GM12864 (cell line): Measurements from ENCODE around the gene MED29.

Source experiments
- DNase-seq: peaks from one replicate; pipeline ENCODE4 v3.0.0-alpha.2; 2011; ENCODE audit warnings: low read depth
- H3K4me3 ChIP-seq: 2 replicates; pipeline ENCODE4 v1.5.1; 2011; ENCODE audit warnings: mild to moderate bottlenecking, low read depth, low read length, control low read depth
- TF ChIP-seq, protein P1 (sequence below): IDR thresholded peaks from 2 replicates; pipeline ENCODE4 v1.5.1; 2011; ENCODE audit warnings: low read depth, mild to moderate bottlenecking, moderate library complexity, low read length, control low read depth, inconsistent platforms; ENCODE audit errors: missing control alignments

Gene MED29

DNA sequence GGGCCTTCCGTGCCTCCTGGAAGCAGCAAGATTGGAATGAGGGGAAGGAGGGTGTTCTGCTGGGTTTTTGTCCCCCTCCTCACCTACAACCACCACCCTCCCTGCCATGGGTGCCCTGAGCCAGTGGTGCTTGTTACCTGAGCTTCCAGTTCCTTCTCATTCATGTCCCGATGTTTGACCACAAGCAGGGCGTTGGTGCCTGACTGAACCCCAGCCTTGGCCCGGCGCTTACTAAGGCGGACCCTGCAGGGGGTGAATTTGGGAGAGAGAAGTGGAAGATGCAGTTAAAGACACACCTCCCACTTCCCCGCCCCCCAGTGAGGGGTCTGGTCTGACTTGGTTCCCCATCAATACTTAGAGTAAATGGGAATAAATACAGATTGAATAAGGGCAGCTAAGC lies 4.6 kb upstream of the MED29 start:
- no peak for DNase-seq
- TF ChIP-seq, protein P1, sequence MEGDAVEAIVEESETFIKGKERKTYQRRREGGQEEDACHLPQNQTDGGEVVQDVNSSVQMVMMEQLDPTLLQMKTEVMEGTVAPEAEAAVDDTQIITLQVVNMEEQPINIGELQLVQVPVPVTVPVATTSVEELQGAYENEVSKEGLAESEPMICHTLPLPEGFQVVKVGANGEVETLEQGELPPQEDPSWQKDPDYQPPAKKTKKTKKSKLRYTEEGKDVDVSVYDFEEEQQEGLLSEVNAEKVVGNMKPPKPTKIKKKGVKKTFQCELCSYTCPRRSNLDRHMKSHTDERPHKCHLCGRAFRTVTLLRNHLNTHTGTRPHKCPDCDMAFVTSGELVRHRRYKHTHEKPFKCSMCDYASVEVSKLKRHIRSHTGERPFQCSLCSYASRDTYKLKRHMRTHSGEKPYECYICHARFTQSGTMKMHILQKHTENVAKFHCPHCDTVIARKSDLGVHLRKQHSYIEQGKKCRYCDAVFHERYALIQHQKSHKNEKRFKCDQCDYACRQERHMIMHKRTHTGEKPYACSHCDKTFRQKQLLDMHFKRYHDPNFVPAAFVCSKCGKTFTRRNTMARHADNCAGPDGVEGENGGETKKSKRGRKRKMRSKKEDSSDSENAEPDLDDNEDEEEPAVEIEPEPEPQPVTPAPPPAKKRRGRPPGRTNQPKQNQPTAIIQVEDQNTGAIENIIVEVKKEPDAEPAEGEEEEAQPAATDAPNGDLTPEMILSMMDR, result no peak
- no peak overlapping the region for H3K4me3 ChIP-seq

DNA sequence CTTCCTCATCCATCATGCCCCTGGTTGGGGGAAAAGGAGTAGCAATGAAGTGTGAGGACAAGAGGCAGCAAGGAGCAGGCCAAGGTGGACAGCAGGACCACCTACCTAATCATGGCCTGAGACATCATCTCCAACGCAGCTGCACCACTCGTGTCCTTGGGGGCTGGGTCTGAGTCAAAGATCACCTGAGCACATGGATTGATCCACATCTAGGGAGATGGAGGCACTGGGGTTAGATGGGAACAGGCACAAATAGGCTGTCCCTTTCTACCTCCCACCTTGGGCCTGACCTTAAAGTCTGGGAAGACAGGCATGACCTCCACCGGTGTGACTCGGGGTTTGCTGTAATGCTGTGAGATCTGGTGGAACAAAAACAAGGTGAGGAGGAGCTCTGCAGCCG lies 2.5 kb upstream of the MED29 start:
- no peak overlapping the region for H3K4me3 ChIP-seq
- TF ChIP-seq, protein P1, result no peak
- DNase-seq, result no peak

DNA sequence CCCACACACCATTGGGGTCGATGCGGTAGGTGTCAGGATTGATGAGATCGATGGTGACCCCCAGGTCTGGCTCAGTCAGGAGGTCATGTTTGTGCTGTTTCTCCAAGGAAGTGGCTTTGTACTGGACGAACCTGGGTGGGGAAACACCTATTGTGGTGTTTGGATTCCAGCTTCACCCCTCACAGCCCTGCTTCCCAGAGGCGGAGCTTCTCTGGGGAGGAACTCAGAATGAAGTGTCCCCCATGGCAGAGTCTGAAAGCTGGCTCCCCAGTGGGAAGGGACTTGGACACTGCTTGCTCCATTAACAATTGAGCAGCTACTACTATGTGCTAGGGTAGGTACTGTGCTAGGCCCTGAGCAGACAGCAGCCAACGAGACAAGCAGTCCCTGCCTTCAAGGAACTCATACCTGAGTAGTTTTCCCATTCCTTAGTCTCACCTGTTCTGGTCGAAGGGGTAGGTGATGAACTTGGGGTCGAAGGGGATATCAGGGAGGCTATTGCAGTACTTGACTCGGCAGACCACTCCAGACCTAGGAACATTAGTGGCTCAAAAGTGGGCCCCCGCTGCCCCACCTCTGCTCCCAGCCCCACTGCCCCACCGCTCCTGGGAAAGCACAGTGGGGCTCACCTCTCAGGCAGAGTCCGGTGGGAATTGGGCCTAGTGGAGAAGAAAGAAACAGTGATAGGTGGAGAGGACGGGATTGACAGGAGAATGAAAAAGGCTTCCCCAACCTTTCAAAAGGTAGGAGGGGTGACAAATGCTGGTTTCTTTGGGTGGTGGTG lies 1.4 kb upstream of the MED29 start:
- DNase-seq, result no peak

DNA sequence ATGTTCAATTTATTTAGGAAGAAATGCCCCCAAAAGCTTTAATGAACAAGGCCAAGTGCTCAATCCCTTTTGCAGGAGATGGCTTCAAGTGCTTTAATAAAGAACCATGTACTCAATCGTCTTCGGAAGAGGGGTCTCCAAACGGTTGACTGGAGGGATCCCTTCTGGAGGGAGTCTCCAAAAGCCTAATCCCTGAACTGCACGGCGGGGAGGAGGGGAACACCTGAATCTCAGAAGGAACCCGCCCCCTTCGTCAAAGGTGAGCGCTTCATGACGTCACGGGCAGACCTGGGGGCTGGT lies 777 bp upstream of the MED29 start:
- peak overlapping the region; percentile 71 for H3K4me3 ChIP-seq
- DNase-seq, result no peak
- TF ChIP-seq, protein P1, result no peak

More for the DNA sequence above, 1.4 kb upstream of the MED29 start:
- peak overlapping the region; percentile 71 for H3K4me3 ChIP-seq
- TF ChIP-seq, protein P1, result no peak

DNA sequence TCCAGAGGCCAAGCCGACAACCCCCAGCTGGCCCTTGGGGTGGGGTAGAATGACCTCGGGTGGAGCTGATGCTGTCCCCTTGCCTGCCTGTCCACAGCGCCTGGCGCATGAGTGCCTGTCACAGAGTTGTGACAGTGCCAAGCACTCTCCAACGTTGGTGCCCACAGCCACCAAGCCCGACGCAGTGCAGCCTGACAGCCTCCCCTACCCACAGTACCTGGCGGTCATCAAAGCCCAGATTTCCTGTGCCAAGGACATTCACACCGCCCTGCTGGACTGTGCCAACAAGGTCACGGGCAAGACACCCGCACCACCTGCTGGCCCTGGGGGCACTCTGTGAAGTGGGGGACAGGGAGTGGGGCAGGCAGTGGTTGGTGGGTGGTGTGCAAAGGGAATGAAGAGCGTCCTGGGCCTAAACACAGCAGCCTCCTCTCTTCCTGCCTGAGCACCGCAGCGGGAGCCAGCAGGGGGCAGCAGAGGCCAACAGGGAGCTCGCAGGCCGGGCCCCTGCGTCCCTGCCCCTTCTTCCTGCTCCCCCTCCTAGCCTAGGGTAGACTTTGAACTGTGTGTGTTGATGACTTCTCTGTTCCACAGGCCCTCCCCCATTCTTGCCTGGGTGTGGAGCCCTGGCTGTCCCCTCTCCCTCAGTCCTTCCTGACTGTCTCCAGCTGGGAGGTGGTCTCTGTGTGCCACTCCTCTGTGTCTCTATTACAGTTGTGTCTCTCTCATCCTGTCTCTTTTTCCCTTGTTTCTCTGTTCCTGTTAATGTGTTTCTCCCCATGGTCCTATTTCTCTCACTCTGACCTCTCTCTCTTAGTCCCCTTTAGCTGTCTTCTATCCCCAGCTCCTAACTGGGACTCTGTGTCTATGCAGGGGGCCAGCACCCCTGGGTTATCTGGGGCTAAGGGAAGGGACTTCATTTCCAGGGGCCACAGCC lies 6.5 kb downstream of the MED29 start:
- TF ChIP-seq, protein P1, result peak; percentile 98
- DNase-seq, result no peak
- H3K4me3 ChIP-seq, result peak overlapping the region; percentile 15

DNA sequence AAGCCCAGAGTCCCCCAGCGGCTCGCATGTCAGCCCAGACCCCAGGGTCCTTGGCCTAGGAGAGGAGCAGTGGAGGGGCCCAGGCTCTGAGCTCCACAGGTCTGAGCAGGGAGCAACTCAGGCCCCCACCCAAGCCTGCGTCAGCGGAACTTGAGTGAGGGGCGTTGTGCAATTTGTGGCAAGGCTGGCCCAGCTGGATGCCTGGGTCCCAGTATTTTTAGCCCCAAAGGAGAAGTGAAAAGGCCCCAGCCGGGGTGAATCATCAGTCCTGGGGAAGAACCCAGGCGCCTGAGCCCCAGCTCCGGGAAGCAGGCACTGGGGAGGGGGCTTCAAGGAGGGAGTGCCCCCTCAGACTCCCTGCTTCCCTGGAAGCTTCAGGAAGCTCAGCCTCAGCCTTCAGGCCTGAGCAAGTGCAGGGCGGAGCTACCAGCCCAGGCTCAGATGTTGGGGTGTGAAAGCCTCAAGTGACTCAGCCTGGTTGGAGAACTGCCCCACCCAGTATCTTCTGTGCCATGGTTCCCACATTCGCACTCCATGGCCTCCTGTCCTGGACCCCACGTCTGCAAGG lies 7.2 kb downstream of the MED29 start:
- TF ChIP-seq, protein P1, result no peak
- peak overlapping the region; percentile 15 for H3K4me3 ChIP-seq
- DNase-seq, result no peak
